A549 treated with CORT108297 at 1 μM for 4 hours (cell line): Measurements from ENCODE around the gene CDK17. TPM values are rescaled to one million over a fixed set of nuclear protein-coding genes. Genes with fewer than 3 reads are reported as not detected.

Experiments
- total RNA-seq: library from RNA; stranded (reverse); fragments of 200-300 nt; extraction: Qiagen RNA extraction; gene quantifications from 5 replicates; pipeline ENCODE4 v1.2.3, GENCODE V29; 2022

CDK17 gene
- 10.8 to 19.9 TPM (median 12.8 TPM) in 5 replicates for total RNA-seq

DNA sequence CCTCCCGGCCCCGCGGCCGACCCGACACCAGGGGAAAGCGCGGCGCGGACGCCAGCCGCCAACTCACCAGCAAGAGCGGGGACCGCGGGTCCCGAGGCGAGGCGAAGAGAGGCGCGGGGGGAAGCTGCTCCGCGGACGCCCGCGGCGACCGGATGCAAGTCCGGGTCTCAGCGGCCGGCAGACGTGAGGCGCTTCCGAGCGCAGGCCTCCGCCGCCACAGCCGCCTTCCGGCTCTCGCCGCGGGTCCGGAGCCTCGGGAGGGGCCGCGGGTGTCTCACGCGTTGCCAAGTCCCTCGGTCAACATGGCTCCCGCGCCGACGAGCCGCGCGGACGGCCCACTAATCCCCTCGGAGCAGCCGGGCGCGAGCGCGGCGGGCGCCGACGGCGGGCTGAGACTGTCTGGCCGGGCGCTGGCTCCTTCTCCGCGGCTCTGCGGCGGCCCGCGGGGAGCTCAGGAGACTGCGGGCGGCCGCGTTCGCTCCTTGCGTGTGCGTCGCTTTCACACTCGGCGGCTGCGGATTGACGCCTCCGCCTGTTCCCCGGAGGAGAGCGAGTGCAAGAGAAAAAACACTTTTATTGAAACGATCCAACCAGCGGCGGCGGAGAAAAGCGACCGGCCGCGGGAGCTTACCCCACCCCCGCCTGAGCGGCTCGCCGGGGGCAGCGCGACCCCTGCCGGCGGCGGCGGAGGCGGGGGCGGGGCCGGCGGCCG is at the start of gene CDK17:
CDK17 (minus strand) TSS at position 521 of the 712 bp plus-strand sequence. CDS start 65,603 bp downstream, outside the sequence.

Other genes with a start within 250 kb of the CDK17 start
- 45.3 to 70.4 TPM (median 63.5 TPM) in 5 replicates for gene ELK3, start 206.1 kb downstream of the CDK17 start, total RNA-seq
- 1.2 to 1.7 TPM (median 1.5 TPM) in 5 replicates for gene CFAP54, start 89.1 kb upstream of the CDK17 start, total RNA-seq